GM12878 (cell line): ENCODE results near the gene LRRC7. TPM values are rescaled to one million over a fixed set of nuclear protein-coding genes. Genes with fewer than 3 reads are reported as not detected.

ENCODE experiments used
- ATF7 ChIP-seq: fragments of 450-650 bp; IDR thresholded peaks from 2 replicates; pipeline ENCODE4 v1.6.1; 2016; ENCODE audit warnings: low read depth, mild to moderate bottlenecking
- BACH1 ChIP-seq: fragments of 450-650 bp; IDR thresholded peaks from 2 replicates; pipeline ENCODE4 v1.6.1; 2017; ENCODE audit warnings: mild to moderate bottlenecking, borderline replicate concordance
- ESRRA ChIP-seq: IDR thresholded peaks from 2 replicates; pipeline ENCODE4 v1.6.1; 2012; ENCODE audit warnings: mild to moderate bottlenecking, low read length, improper control_type of control experiment
- HDAC6 ChIP-seq: fragments of 200-600 bp; sonication (generic); IDR thresholded peaks from one replicate; pipeline ENCODE4 v1.8.0; 2017; ENCODE audit warnings: antibody characterized with exemption; ENCODE audit not compliant: unreplicated experiment
- IKZF2 ChIP-seq, 2 experiments: fragments of 450-650 bp; IDR thresholded peaks; 2 replicates each; pipeline ENCODE4 v1.6.1; 2017; ENCODE audit warnings: mild to moderate bottlenecking in 2 of 2, moderate library complexity in 2 of 2
- LARP7 ChIP-seq: fragments of 450-650 bp; IDR thresholded peaks from 2 replicates; pipeline ENCODE4 v1.6.1; 2017; ENCODE audit warnings: mild to moderate bottlenecking
- MXI1 ChIP-seq: fragments of 150-350 bp; IDR thresholded peaks from 2 replicates; pipeline ENCODE4 v1.6.1; 2011; ENCODE audit warnings: low read depth, mild to moderate bottlenecking, inconsistent platforms, low read length, improper control_type of control experiment
- PKNOX1 ChIP-seq: fragments of 450-650 bp; IDR thresholded peaks from 2 replicates; pipeline ENCODE4 v1.6.1; 2016; ENCODE audit warnings: mild to moderate bottlenecking
- SIN3A ChIP-seq: IDR thresholded peaks from 2 replicates; pipeline ENCODE4 v1.6.1; 2012; ENCODE audit warnings: low read depth, low read length, improper control_type of control experiment
- SREBF1 ChIP-seq: IDR thresholded peaks from 2 replicates; pipeline ENCODE4 v1.6.1; 2012; ENCODE audit warnings: mild to moderate bottlenecking, low read length
- SRF ChIP-seq, 2 experiments: IDR thresholded peaks; 2 replicates each; pipeline ENCODE4 v1.6.1; 2011; ENCODE audit warnings: low read depth in 2 of 2, low read length in 2 of 2, mild to moderate bottlenecking in 1 of 2, moderate library complexity in 1 of 2
- USF2 ChIP-seq: IDR thresholded peaks from 2 replicates; pipeline ENCODE4 v1.6.1; 2011; ENCODE audit warnings: low read depth, low read length, improper control_type of control experiment, borderline replicate concordance
- YY1 ChIP-seq: IDR thresholded peaks from 2 replicates; pipeline ENCODE4 v1.6.1; 2011; ENCODE audit warnings: low read depth, mild to moderate bottlenecking, low read length
- ZNF592 ChIP-seq: fragments of 450-650 bp; IDR thresholded peaks from 2 replicates; pipeline ENCODE4 v1.6.1; 2017; ENCODE audit warnings: mild to moderate bottlenecking, moderate library complexity
- polyA plus RNA-seq, 11 experiments: library from polyadenylated mRNA; depleted of rRNA in 4 of 11; unstranded in 6 of 11; stranded (reverse) in 5 of 11; fragments of >200 nt; fragmentation: Nextera tagmentation in 4 of 11; fragmentation: Illumina TruSeq in 1 of 11; extraction: Ambion mirVana in 4 of 11; extraction: Trizol in 1 of 11; gene quantifications; 1 replicate in 1 of 11; 2 replicates in 10 of 11; pipeline versions ENCODE4 v1.2.1 to v1.2.3, GENCODE V29; 2011 to 2016; ENCODE audit warnings: inconsistent platforms in 2 of 11, missing spikeins in 2 of 11, low read depth in 1 of 11
- total RNA-seq, 4 experiments: library from RNA; depleted of rRNA in 3 of 4; stranded (reverse); fragments of >200 nt in 3 of 4; fragmentation: Illumina TruSeq in 1 of 4; extraction: Trizol in 1 of 4; gene quantifications; 2 replicates each; pipeline versions ENCODE4 v1.2.1 to v1.2.3, GENCODE V29; 2013 to 2021

LRRC7 gene
- total and polyA plus RNA-seq, 10 of the 15 experiments (the other 5 are each of a cell fraction or from before 2014, with no cell fraction given), result 0.05 to 1.4 (median 0.24) TPM; not detected in 5

GRCh38 chr1:69524015-69524414 is 43.7 kb upstream of the LRRC7 start (continued):
- TF ChIP-seq ZNF592, result no peak
- no peak for TF ChIP-seq MXI1
- TF ChIP-seq SRF (IDR thresholded peaks at IDR 0.05; ENCODE audit: low read depth in 2 of 2, low read length in 2 of 2), result no peak
- TF ChIP-seq USF2, result no peak
- TF ChIP-seq LARP7, result no peak
- no peak for TF ChIP-seq ATF7
- no peak for TF ChIP-seq PKNOX1
- no peak for TF ChIP-seq IKZF2 (IDR thresholded peaks at IDR 0.05)
- TF ChIP-seq SREBF1, result no peak
- TF ChIP-seq BACH1, result no peak
- TF ChIP-seq HDAC6, result no peak
- no peak for TF ChIP-seq YY1
- TF ChIP-seq ESRRA, result no peak
- no peak for TF ChIP-seq SIN3A
